OCI-LY7 (cell line): ENCODE data around the gene EED. TPM values are rescaled to one million over a fixed set of nuclear protein-coding genes. Genes with fewer than 3 reads are reported as not detected.
A peak's percentile ranks its signal among the peaks of the same experiment; 100 is the strongest.

Experiments used
- BruUV-seq: library from RNA; stranded (reverse); fragments of 400-500 nt; replicated peaks from 2 replicates; lab custom pipeline; 2021; lab: Mats Ljungman, UMichigan
- CTCF ChIA-PET: fragments of 300-600 bp; sonication (Branson Sonifier 250); formaldehyde crosslinking; loops from one replicate; lab custom pipeline; 2022; ENCODE audit warnings: antibody characterized with exemption; ENCODE audit not compliant: unreplicated experiment; lab: Charles Lee
- POLR2A ChIA-PET: fragments of 300-600 bp; sonication (Branson Sonifier 250); formaldehyde crosslinking; loops from one replicate; lab custom pipeline; 2022; ENCODE audit warnings: antibody characterized with exemption; lab: Charles Lee
- DNase-seq: peaks from one replicate; pipeline ENCODE4 v3.0.0-alpha.2; 2015; ENCODE audit warnings: low spot score
- H2AFZ ChIP-seq: fragments of 200-600 bp; sonication (generic), shearing (Covaris generic); 2 replicates; pipeline ENCODE4 v1.6.1; 2014; ENCODE audit warnings: mild to moderate bottlenecking, antibody characterized with exemption, low read length, moderate library complexity
- H3K27ac ChIP-seq: fragments of 200-600 bp; sonication (generic); 2 replicates; pipeline ENCODE4 v1.5.1; 2014; ENCODE audit warnings: mixed run types, low read depth, mild to moderate bottlenecking, moderate library complexity, low read length, inconsistent platforms; ENCODE audit not compliant: poor library complexity, severe bottlenecking
- H3K36me3 ChIP-seq: fragments of 200-600 bp; sonication (generic); 2 replicates; pipeline ENCODE4 v1.6.1; 2014; ENCODE audit warnings: mild to moderate bottlenecking, antibody characterized with exemption, low read length, moderate library complexity, mixed read lengths; ENCODE audit not compliant: insufficient read depth
- H3K4me1 ChIP-seq: fragments of 200-600 bp; sonication (generic); 2 replicates; pipeline ENCODE4 v1.5.1; 2014; ENCODE audit warnings: mild to moderate bottlenecking, low read length; ENCODE audit not compliant: insufficient read depth, poor library complexity, severe bottlenecking
- H3K4me2 ChIP-seq: fragments of 200-600 bp; sonication (generic); 2 replicates; pipeline ENCODE4 v1.6.1; 2014; ENCODE audit warnings: mild to moderate bottlenecking, low read length
- H3K4me3 ChIP-seq: fragments of 200-600 bp; sonication (generic); 2 replicates; pipeline ENCODE4 v1.5.1; 2014; ENCODE audit warnings: mild to moderate bottlenecking, low read depth, low read length; ENCODE audit not compliant: poor library complexity, severe bottlenecking
- H3K79me2 ChIP-seq: fragments of 200-600 bp; sonication (generic); 2 replicates; pipeline ENCODE4 v1.6.1; 2016; ENCODE audit warnings: low read depth, mild to moderate bottlenecking, low read length, moderate library complexity, mixed read lengths; ENCODE audit not compliant: insufficient read depth
- H3K9me2 ChIP-seq: fragments of 200-600 bp; sonication (generic); 2 replicates; pipeline ENCODE4 v1.6.1; 2016; ENCODE audit warnings: mild to moderate bottlenecking, low read length, mixed read lengths; ENCODE audit not compliant: insufficient read depth
- H3K9me3 ChIP-seq: fragments of 200-600 bp; sonication (generic); 2 replicates; pipeline ENCODE4 v1.6.1; 2014; ENCODE audit warnings: mild to moderate bottlenecking, mixed run types, low read length, mixed read lengths
- H4K20me1 ChIP-seq: fragments of 200-600 bp; sonication (generic); 2 replicates; pipeline ENCODE4 v1.6.1; 2014; ENCODE audit warnings: mild to moderate bottlenecking, antibody characterized with exemption, low read length, moderate library complexity, mixed read lengths; ENCODE audit not compliant: insufficient read depth
- CTCF ChIP-seq: fragments of 200-600 bp; sonication (generic); conservative IDR thresholded peaks from 2 replicates; pipeline ENCODE4 v1.5.1; 2014; ENCODE audit warnings: mild to moderate bottlenecking, antibody characterized with exemption, low read length, moderate library complexity, mixed read lengths
- EZH2phosphoT487 ChIP-seq: fragments of 200-600 bp; sonication (generic); IDR thresholded peaks from 2 replicates; pipeline ENCODE4 v1.6.1; 2018; ENCODE audit warnings: low read depth, borderline replicate concordance, mild to moderate bottlenecking, mixed run types, antibody characterized with exemption, low read length, moderate library complexity, mixed read lengths
- intact Hi-C: fragments of 100-400 bp; cut with micrococcal nuclease; formaldehyde crosslinking; loops from one replicate; pipeline ENCODE4 v1.10.0; 2022; ENCODE audit not compliant: unreplicated experiment
- total RNA-seq, 2 experiments: library from RNA; depleted of rRNA in 1 of 2; stranded (reverse); fragments of >200 nt in 1 of 2; shearing (Covaris generic) in 1 of 2; gene quantifications; 2 replicates each; pipeline ENCODE4 v1.2.3, GENCODE V29; 2014 to 2022

The EED gene
- total RNA-seq, 2 experiments from 2014 or later: 25.2 to 40.2 TPM

- Histone ChIP-seq H3K4me3 (no peak overlapping the region), H3K79me2 (peaks cover 31% of the 10 kb centered on the region; the same call in 1 of the 2 replicates), H4K20me1 (no peaks in the 10 kb centered on the region), H3K27ac (no peak overlapping the region), H2AFZ (no peak overlapping the region), H3K9me2 (no peaks in the 10 kb centered on the region), H3K36me3 (peaks cover 88% of the 10 kb centered on the region), H3K4me1 (no peaks in the 10 kb centered on the region), H3K9me3 (no peaks in the 10 kb centered on the region), H3K4me2 (no peak overlapping the region)
- DNase-seq: no peak
- CTCF ChIA-PET: no interaction called here
- no TSS peak for BruUV-seq
- POLR2A ChIA-PET: no interaction called here
- TF ChIP-seq CTCF (no peak), EZH2phosphoT487 (no peak)
- intact Hi-C loops: no loop called here
These were observed 30.4 kb downstream of the EED start for GRCh38 chr11:86274999-86275398.

GRCh38 chr11:86275493-86276370, 31.2 kb downstream of the EED start:
- no TSS peak for BruUV-seq
- Histone ChIP-seq H3K9me3 (no peaks in the 10 kb centered on the region), H3K4me3 (no peak overlapping the region), H3K4me1 (no peaks in the 10 kb centered on the region), H3K27ac (no peak overlapping the region), H4K20me1 (no peaks in the 10 kb centered on the region), H3K9me2 (no peaks in the 10 kb centered on the region), H3K79me2 (peaks cover 24% of the 10 kb centered on the region; the same call in 1 of the 2 replicates), H3K36me3 (peaks cover 88% of the 10 kb centered on the region), H3K4me2 (no peak overlapping the region), H2AFZ (no peak overlapping the region)
- intact Hi-C loops: no loop called here
- POLR2A ChIA-PET: no interaction called here
- CTCF ChIA-PET: no interaction called here
- TF ChIP-seq EZH2phosphoT487: no peak
- TF ChIP-seq CTCF: peak; percentile 32; the same call in 1 of the 2 replicates
- no peak for DNase-seq

GRCh38 chr11:86277741-86278140, 33.2 kb downstream of the EED start:
- Histone ChIP-seq H4K20me1 (no peaks in the 10 kb centered on the region), H3K36me3 (peaks cover 88% of the 10 kb centered on the region), H3K9me3 (no peaks in the 10 kb centered on the region), H3K4me2 (no peak overlapping the region), H3K4me1 (no peaks in the 10 kb centered on the region), H3K79me2 (peaks cover 19% of the 10 kb centered on the region; the same call in 1 of the 2 replicates), H3K9me2 (no peaks in the 10 kb centered on the region), H3K27ac (no peak overlapping the region), H2AFZ (no peak overlapping the region), H3K4me3 (no peak overlapping the region)
- TF ChIP-seq EZH2phosphoT487 (no peak), CTCF (no peak)
- BruUV-seq: no TSS peak
- intact Hi-C loops: no loop called here
- DNase-seq: no peak
- ChIA-PET CTCF (no interaction called here), POLR2A (interaction anchor here (0.9 kb wide), 1 partner anchor 13 kb away, joined by 4 read pairs; no protein-coding TSS in a partner anchor)
